HuH-7.5 (cell line): Measurements from ENCODE around the gene C22orf42.
"Not testable (repeated sequence)": the region's sequence is repeated elsewhere in the genome, so short reads cannot be mapped to it uniquely, and the experiment has no call there.

Experiments
- DNase-seq: peaks from one replicate; pipeline ENCODE4 v3.0.0; 2011; ENCODE audit warnings: low spot score

The C22orf42 gene

DNA sequence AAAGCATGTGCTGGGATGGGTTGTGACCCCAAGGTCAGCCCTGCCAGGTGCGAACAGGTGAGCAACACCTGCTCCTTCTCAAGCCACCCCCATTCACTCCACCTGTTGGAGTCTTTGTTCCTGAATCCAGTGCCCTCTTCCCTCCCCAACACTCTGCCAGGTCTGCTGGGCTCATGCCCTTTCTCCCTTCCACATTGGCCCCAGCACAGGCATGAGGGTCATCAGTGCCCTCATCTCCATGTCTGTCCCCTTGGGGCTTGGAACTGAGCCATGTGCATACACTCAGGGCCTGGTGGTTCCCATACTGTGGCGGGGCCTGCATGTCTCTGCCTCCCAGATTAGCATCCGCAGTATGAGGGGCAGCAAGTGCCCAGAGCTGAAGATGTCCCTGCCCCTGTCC lies 26.7 kb upstream of the C22orf42 start:
- DNase-seq: no peak

DNA sequence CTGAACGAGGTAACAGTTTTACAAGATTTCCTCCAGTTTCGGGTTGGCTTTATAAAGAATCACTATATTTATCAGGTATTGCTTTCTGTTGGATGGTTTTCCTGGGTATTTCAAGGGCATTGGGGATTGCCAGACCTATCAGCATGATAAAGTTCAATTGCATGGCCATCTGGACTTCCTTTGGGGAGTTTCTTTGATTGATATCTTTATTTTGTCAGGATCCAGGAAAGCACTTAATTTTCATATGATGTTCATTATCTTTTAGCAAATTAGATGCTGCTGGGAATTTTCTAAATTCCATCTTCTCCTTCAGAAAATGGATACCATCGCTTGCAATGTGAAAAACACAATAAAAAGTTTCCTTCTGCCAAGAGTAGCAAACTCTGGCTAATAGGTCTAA lies 24.5 kb upstream of the C22orf42 start:
- no peak for DNase-seq

DNA sequence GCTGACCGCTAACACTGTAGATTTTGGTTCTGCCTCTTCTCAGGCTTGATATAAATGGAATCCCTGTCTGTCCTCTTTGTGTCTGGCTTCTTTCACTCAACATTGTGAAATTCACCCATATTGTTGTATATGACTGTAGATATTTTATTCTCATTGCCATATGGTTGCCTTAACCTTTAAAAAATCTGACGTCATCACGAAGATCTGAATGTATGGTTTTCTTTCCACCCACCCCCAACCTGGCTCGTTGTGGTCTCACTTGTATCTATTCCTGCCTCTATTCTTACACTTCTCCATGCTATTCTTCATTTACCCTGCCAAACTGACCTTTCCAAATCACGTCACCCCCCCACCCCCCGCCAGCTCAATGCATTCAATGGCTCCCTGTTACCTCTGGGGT lies 21.9 kb upstream of the C22orf42 start:
- no peak for DNase-seq

DNA sequence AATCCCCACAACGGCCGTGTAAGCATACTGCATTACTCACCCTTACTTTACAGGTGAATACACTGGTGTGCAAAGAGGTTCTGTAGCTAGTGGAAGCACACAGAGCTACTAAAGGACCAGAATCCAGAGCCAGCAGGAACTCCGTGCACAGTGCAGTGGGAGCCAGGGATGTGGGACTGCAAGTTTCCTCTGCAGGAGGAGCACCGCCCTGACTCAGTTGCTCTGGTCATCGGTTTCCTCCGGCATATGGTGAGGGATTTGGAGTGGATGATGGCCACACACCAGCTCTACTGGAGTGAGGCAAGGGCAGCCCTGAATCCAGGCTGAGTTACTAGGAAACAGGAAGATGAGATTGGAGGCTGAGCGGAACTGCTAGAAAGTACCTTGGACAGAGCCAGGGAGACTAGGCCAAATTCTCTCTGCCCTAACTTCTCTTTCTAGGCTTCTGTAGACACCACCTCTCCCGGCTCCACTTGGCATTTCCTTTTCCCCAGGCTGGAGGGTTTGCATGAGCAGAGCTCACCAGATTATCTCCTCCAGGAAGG lies 18.2 kb upstream of the C22orf42 start:
- DNase-seq: no peak

DNA sequence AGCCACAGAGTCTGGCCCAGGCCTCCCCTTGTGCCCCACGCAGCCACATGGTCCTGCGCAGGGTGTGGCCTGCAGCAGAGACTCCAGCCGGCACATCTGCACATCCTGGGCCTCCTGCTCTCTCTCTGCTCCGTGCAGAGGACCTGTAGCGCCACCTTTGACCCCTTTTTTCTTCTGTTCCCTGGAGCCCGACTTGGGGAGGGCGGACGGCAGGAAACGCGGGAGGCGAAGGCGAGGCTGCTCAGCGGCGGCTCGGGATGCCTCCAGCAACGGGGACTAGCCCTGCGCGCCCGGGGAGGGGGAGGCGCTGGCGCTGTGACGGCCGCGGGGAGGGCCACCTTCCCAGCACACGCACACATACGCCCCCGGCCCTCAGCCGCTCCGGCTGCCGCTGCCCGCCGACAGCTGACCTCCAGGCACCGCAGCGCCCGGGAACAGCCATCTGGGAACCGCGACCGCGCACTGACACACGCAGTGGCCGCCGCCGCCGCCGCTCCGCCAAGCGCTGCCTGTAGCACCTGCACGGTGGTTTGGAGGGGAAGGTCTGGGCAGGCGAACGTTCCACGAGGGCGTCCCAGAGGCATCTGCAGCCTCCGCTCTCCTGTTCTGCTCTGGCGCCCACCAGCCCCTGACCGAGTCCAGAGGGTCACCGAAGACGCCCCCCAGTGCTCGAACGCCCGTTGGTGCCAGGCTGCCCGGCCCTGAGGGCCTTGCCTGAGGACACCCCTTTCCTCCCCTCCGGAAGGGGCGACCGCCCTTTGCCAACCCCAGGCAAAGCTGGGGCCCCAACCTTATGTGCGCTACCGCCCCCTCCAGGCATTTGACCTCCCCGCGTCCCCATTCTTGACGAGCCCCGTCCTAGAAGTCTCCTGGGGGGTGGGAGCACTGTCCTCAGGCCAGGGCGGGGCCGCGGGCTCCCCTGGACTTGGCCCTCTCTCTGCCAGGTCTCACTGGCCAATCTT lies 16.9 kb upstream of the C22orf42 start:
- DNase-seq: no peak

DNA sequence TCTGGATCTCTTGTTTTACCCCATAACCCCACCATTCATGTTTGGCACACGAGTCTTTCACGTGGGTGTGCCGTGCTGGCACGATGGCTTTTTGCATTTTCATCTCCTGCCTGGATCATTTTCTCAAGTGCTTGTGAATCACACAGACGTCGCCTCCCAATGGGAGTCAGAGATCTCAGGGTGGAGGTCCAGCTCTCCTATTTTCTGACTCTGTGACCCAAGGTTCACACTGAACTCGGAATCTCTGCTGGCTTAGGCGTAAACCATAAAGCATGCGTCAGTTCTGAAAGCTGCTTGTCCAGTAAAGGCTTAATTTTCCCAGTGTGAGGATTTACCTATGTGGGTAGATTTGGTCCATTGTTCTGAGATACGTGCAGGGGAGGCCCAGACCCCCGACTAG lies 16.0 kb upstream of the C22orf42 start:
- no peak for DNase-seq

DNA sequence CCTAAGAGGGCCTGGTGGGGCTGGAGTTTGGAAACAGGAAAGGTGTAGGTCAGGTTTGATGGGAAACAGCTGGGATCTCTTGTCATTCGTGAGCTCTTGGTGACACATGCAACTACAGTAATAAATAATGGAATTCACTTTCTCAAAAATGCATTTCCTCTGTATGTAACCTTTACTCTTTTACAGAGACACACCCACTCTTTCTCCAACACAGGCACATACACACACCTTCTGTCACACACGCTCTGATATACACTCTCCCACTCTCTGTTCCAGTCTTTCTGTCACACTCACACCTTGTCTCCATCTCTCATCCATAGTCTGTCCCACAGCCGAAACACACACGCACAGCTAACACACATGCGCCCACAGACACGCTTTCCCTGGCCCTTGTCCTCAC lies 6.6 kb upstream of the C22orf42 start:
- no peak for DNase-seq

DNA sequence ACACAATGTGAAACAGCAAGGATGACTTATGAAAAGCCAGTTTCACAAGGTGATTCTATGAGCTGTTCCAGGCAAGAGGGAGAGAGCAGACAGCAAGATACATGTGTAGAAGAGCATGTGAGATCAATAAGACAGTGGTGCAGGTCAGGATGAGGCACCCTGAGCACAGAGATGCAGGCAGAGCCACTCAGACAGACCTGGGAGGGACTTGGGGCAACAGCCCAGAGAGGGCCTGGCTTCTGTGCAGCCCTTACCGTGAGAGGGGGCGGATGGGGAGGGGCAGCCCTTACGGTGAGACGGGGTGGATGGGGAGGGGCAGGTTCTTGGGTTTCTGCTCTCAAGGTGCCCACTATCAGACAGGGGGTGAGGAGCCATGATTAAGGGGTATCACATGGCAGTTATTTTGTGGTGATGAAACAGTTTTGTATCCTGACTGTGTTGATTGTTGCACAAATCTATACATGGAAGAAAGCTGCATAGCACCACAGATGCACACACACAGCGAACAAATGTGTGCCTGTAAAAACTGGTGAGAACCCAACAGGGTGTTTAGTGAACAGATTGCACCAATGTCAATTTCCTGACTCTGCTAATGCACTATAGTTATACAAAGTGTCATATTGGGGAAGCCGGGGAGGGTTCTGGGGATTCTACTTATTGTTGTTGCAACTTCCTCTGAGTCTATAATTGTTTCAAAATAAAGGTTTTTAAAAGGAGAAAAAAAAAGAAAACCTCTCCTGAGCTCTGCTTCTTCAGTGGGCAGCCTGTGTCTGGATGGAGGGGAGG lies 5.2 kb upstream of the C22orf42 start:
- no peak for DNase-seq

DNA sequence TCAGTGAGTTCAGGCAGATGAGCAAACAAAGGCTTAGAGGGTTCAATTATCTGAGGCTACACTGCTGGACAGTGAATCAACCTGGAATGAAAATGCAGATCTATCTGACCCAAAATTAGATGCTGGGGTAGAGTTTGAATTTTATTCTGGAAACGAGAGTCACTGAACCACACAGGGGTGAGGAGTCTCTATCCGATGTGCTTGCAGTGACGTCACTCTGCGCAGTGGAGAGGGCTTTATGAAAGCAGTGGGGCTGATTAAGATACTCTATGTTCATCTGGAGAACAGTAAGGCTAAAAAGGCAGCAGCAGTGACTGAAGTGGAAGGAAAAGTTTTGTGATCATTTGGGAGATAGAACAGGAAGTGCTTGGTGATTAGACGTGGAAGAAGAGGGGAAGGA lies 1.3 kb upstream of the C22orf42 start:
- not testable (repeated sequence) for DNase-seq

DNA sequence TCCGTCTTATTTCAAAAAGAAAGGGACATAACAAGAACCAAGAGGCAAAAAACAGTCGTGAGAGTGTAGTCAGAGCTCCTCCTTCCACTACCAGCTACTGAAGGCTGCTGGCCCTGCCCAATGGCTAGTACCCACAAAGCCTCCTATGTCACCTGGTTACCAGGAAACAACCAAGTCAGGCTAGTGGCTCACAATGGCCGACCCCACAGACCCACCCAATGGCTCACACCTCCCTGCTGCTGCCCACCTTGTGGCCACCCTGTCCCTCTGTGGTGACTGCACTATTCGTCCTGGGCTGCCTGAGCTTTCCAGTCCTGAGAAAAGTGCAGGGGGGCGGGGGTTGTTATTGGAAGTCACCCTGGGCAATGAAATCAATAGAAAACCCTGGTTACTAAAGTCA lies 1.5 kb downstream of the C22orf42 start:
- not testable (repeated sequence) for DNase-seq

DNA sequence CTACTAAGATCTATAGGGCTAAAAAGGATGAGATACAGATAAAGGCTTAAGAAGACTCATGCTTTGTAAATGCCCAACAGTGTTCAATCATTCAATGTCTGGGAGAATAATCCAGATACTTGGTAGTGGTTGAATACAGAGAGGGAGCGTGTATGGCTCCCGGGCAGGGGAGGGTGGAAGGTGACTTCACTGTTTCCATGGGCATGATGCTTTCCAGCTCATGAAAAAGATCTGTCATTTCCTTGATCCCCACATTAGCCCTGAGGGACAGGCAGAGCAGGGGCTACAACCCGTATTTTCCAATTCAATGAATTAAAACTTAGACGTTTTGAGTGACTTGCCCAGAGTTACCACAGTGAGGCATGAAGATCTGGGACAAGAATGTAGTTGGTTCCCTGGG lies 4.4 kb downstream of the C22orf42 start:
- not testable (repeated sequence) for DNase-seq

DNA sequence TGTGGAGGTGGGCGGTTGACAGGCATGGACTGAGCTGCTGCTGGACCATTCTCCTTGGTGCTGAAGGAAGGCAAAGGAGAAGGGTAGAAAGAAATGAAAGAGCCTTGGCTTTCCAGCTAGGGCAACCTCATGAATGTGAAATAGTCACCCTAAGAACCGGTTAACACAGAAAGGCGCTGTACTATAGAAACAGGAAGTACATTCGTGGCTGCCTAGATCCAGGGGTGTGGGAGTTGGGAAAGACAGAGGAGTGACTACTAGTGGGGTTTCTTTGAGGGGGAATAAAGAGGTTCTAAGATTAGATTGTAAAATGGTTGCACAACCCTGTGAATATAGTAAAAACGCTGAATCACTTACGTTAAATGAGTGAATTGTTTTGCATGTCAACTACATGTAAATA lies 7.5 kb downstream of the C22orf42 start:
- DNase-seq: not testable (repeated sequence)

DNA sequence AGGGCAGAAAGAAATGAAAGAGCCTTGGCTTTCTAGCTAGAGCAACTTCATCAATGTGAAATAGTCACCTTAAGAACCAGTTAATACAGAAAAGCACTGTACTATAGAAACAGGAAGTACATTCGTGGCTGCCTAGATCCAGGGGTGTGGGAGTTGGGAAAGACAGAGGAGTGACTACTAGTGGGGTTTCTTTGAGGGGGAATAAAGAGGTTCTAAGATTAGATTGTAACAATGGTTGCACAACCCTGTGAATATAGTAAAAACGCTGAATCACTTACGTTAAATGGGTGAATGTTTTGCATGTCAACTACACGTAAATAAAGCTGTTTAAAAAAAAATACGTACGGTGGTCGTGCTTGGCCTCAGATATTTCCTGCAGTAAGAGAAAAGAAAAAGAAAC lies 8.5 kb downstream of the C22orf42 start:
- DNase-seq: not testable (repeated sequence)

DNA sequence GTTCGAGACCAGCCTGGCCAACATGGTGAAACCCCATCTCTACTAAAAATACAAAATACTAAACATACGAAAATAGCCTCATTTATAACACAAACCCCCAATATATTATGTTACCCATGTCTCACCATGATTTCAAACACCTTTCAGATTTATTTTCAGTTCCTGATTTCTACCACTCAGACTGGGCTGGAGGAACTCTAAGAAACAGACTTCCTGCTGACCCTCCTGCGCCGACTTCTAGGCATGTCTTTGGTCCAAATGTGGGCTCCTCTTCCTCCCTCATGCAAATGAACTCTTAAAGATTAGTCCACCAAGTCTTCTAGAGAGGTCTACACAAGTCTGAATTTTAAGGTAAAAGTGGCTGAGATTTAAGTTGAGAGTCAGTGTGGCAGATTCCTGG lies 10.7 kb downstream of the C22orf42 start:
- not testable (repeated sequence) for DNase-seq

DNA sequence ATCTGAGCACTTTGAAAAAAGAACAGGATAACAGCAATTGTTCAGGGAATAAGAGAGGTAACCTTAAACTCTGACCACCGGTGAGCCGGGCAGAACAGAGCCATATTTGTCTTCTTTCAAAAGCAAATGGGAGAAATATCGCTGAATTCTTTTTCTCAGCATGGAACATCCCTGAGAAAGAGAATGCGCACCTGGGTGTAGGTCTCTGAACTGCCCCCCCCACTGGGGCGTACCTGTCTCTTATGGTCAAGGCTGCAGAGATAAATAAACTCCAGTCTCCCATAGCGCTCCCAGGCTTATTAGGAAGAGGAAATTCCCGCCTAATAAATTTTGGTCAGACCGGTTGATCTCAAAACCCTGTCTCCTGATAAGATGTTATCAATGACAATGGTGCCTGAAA lies 12.0 kb downstream of the C22orf42 start:
- DNase-seq: not testable (repeated sequence)

DNA sequence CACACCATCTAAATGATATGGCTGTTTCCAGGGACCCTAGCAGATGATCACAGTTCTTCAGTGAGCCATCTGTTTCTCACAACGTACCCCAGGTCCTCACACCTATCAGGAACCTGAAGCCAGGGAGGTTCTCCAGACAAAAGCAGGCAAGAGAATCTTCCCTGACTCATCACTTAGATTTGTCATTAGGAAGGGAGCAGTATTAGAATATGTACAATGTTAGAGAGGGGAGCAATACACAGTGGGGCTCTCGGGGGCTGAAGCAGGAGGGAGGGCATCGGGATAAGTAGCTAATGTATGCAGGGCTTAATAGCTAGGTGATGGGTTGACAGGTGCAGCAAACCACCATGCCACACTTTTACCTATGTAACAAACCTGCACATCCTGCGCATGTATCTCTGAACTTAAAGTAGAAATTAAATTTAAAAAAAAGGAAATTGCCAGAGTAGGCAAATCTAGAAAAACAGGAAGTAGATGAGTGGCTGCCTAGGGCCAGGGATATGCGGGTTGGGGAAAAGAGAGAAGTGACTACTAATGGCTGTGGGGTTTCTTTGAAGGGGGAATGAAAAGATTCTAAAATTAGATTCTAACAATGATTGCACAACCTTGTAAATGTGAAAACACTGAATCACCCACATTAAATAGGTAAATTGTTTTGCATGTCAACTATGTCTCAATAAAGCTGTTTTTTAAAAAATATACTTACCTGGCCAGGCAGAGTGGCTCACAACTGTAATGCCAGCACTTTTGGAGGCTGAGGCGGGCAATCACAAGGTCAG lies 14.4 kb downstream of the C22orf42 start:
- DNase-seq: no peak

DNA sequence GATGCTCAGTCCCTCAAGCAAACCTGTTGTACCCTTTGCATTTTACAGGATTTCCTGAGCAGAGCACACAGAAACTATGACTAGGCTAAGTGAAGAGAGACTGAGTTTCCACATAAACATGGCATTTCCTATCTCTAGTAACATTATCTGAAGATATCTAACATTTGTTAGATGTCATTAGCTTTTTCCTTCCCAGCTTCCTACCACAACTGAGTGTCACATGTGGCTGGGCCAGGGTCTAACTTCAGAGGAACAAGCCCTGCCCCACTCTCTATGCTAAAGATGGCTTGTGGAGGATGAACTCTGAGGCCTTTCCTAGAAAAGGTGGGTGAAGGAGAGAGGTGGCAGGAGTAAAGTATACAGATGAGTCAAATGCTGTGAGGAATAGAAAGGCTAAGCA lies 16.5 kb downstream of the C22orf42 start:
- DNase-seq: no peak

DNA sequence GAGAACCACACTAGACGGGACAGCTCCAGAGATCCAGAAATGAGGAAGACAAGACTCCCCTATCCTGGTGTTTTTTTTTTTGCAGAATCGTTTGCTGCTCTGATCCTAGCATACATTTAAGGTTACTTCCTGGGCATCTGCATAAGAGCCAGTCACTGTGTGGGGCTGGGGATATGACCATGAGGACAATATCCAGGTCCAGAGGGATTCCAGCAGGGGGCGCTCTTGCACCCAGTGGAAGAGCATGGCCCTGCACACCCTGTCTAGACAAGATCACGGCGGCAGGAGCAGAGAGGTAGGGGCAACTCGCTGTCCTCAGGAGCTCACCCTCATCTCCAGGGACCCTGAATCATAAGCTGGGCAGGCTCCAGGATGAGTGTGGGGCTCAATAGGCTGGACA lies 18.4 kb downstream of the C22orf42 start:
- DNase-seq: not testable (repeated sequence)

DNA sequence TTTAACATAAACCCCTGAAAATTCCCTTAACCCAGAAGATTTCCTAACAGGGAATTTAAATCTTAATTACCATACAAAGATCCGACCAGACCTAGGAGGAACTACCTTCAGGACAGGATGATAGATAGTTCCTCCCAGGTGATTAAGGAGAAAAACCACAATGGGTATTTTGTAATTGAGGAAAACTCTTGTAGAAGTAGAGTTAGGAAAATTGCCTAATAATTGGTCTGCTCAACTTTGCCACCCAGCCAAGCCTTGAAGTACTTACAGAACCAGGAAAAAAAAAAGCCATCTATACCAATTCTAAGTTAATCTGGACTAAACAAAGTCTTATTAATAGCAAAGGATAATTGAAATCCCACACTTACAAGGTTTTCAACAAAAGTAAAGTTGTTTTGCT lies 20.5 kb downstream of the C22orf42 start:
- DNase-seq: not testable (repeated sequence)

DNA sequence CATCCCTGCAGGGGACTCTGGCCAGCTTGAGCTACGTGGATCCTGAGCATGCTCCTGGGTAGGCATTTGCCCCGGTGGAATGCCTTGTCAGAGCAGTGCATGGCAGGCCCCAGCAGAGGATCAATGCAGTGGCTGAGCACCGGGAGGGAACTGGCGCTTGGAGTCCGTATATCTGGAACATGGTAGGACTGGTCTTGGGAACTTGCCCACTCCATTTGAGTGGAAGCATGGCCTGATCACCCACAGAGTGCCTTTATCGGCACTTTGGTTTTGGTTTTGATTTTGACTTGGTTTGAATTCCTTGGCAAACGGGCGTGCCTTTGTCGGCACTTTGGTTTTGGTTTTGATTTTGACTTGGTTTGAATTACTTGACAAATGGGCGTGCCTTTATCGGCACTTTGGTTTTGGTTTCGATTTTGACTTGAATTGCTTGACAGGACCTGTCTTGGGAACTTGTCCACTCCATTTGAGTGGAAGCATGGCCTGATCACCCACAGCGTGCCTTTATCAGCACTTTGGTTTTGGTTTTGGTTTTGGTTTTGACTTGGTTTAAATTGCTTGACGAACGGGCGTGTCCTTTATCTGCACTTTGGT lies 21.3 kb downstream of the C22orf42 start:
- DNase-seq: not testable (repeated sequence)

DNA sequence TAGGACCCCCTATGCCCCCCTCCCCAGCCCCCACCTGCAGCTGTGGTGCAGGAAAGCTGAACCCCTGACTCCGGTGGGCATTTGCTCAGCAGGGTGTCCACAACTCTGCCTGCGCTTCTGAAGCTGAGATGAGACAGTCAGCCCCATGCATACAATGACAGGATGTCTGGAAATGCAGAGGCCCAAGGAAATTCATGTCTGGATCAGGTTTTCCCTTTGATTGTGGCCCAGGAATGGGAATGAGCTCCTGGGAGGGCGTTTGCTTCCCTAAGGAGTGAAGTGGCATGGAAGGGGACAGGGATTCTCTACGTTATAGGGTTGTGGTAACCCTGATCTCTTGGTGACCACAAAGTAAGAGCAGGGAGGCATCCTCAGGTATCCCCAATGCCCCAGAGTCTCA lies 22.2 kb downstream of the C22orf42 start:
- DNase-seq: not testable (repeated sequence)

DNA sequence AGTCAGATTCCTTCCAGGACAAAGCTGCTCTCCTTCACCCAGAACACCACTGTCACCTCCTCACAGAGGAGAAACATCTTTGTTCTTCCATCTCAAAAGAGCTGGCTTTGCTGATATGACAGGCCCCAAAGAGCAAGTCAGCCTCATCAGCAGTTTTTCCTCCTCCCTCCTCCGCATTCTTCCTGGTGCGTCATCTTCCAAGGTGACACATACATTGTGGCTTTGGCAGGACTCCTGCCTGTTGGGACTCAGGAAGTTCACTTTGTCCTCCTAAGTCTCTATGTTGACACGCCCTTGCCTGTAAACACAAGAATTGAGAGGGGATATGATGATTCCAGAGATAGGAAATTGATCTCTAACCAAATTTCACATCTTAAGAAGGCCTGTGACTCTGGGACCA lies 23.1 kb downstream of the C22orf42 start:
- not testable (repeated sequence) for DNase-seq
